ENCODE data around the gene SPRY2. TPM values are rescaled to one million over a fixed set of nuclear protein-coding genes. Genes with fewer than 3 reads are reported as not detected.

The SPRY2 gene
- total RNA-seq, 3 donors from 2014 or later (not counting 1 experiment from before 2014, with no cell fraction given) = 2.7 to 7.3 (median 3.0) TPM

DNA sequence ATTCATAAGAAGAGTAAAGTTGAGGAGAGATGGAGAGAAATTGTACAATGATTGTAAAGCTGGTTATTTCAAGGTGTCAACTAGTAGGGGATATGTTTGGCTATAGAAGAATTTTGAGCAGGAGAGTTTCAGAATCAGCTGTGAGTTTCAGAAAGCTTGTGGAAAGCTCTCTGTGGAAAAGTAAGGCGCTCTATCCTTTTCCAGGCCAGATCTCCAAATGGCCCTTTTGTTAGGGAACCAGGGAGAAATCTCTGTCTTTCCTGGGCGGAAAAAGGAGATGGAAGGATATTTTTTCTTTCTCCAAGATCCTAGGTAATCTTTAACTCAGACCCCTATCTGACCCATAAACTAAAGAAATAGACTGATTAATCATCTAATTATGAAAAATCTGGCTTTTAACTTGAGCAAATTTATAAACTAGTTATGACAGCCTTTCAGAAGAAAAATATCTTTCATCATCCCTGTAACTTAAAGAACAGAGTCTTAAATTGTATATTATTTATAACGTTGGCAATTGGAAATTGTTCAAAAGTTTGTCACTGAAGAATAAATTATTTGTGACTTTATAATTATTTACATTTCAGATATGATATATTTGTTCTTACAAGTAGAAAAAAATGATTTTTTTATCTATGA, 34.5 kb downstream of the SPRY2 start:
- TF ChIP-seq, protein P1, sequence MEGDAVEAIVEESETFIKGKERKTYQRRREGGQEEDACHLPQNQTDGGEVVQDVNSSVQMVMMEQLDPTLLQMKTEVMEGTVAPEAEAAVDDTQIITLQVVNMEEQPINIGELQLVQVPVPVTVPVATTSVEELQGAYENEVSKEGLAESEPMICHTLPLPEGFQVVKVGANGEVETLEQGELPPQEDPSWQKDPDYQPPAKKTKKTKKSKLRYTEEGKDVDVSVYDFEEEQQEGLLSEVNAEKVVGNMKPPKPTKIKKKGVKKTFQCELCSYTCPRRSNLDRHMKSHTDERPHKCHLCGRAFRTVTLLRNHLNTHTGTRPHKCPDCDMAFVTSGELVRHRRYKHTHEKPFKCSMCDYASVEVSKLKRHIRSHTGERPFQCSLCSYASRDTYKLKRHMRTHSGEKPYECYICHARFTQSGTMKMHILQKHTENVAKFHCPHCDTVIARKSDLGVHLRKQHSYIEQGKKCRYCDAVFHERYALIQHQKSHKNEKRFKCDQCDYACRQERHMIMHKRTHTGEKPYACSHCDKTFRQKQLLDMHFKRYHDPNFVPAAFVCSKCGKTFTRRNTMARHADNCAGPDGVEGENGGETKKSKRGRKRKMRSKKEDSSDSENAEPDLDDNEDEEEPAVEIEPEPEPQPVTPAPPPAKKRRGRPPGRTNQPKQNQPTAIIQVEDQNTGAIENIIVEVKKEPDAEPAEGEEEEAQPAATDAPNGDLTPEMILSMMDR (IDR thresholded peaks at IDR 0.05) = no peak
- no peak overlapping the region for H3K27ac ChIP-seq (ENCODE audit: low read length)
- Mint-ChIP-seq H3K27ac (no peak overlapping the region), H3K36me3 (no peaks in the 10 kb centered on the region), H3K27me3 (ENCODE audit: low read depth in 2 of 2) (no peaks in the 10 kb centered on the region), H3K9me3 (no peaks in the 10 kb centered on the region), H3K4me1 (peaks cover 4 to 7% of the 10 kb centered on the region in 2 donors), H3K4me3 (no peak overlapping the region)
- no peaks in the 10 kb centered on the region for H3K4me1 ChIP-seq (ENCODE audit: control insufficient read depth, insufficient read depth, low read length)
- H3K27me3 ChIP-seq (ENCODE audit: control insufficient read depth, insufficient read depth, low read length) = no peaks in the 10 kb centered on the region
- no peak for ATAC-seq
- DNase-seq = no peak
- H3K36me3 ChIP-seq (ENCODE audit: control insufficient read depth, insufficient read depth, low read length) = no peaks in the 10 kb centered on the region
- no peak overlapping the region for H3K4me3 ChIP-seq (ENCODE audit: low read length)
- no peaks in the 10 kb centered on the region for H3K9me3 ChIP-seq (ENCODE audit: control insufficient read depth, insufficient read depth, low read length)
- intact Hi-C loops (cut with micrococcal nuclease) = no loop called here
- WGBS (ENCODE audit: insufficient coverage) = 100% methylated on average over 1 of the region's 3 CpGs

DNA sequence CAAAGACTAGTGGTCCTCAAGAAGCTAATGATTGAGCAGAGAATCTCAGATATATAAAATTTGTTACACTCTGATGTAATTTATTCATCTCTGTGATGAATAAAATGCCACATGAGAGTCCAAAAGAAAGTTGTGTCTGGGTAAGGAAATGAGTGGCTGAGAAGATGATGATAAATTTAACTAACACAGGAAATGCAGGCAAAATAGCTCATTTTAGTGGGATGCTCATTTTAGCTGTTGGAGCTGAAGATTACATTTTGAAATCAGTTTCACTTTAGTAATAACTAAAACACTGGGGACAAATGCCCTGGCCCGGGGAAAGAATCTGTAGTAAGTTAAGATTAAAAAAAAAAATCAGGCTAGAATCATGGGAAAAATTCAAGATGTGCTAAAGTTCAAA, 35.2 kb downstream of the SPRY2 start:
- no peak overlapping the region for H3K27ac ChIP-seq (ENCODE audit: low read length)
- DNase-seq (no peak), ATAC-seq (no peak)
- H3K4me3 ChIP-seq (ENCODE audit: low read length) = no peak overlapping the region
- Mint-ChIP-seq H3K4me3 (no peak overlapping the region), H3K4me1 (peaks cover 4 to 7% of the 10 kb centered on the region in 2 donors), H3K36me3 (no peaks in the 10 kb centered on the region), H3K27me3 (ENCODE audit: low read depth in 2 of 2) (no peaks in the 10 kb centered on the region), H3K9me3 (no peaks in the 10 kb centered on the region), H3K27ac (no peak overlapping the region)
- TF ChIP-seq, protein P1 (IDR thresholded peaks at IDR 0.05) = no peak
- intact Hi-C loops (cut with micrococcal nuclease) = no loop called here
- H3K27me3 ChIP-seq (ENCODE audit: control insufficient read depth, insufficient read depth, low read length) = no peaks in the 10 kb centered on the region
- H3K4me1 ChIP-seq (ENCODE audit: control insufficient read depth, insufficient read depth, low read length) = no peaks in the 10 kb centered on the region
- H3K9me3 ChIP-seq (ENCODE audit: control insufficient read depth, insufficient read depth, low read length) = no peaks in the 10 kb centered on the region
- H3K36me3 ChIP-seq (ENCODE audit: control insufficient read depth, insufficient read depth, low read length) = no peaks in the 10 kb centered on the region
- WGBS (ENCODE audit: insufficient coverage) = 52% methylated on average over 1 of the region's 1 CpG

DNA sequence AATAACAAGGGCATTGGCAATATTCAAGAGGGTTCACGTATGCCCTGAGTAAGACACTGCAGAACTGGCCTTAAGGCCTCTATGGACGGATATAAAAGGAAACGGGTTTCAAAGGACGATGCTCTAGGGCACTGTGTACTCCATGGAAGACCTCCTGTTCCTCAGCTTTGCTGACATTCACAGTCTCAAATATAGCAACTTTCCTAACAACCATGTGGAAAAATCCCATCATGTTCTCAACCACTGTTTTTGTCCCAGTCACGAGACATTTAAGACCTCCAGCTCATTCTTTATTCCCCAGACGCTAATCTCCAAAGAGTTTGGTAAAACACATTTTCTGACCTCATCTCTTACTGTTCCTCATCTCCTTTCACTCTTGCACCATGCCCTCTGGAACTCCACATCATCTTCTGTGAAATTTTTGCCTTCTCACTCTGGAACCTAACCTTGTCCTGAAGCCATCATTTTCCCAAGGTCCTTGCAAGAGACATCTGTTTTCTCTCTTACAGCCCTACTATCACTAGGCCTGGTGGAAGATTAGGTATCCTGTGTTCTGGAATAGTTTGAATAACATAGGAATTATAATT, 37.6 kb downstream of the SPRY2 start:
- Histone ChIP-seq H3K36me3 (ENCODE audit: control insufficient read depth, insufficient read depth, low read length) (no peaks in the 10 kb centered on the region), H3K27ac (ENCODE audit: low read length) (no peak overlapping the region), H3K4me1 (ENCODE audit: control insufficient read depth, insufficient read depth, low read length) (no peaks in the 10 kb centered on the region), H3K27me3 (ENCODE audit: control insufficient read depth, insufficient read depth, low read length) (no peaks in the 10 kb centered on the region), H3K9me3 (ENCODE audit: control insufficient read depth, insufficient read depth, low read length) (no peaks in the 10 kb centered on the region), H3K4me3 (ENCODE audit: low read length) (no peak overlapping the region)
- ATAC-seq (no peak), DNase-seq (no peak)
- Mint-ChIP-seq H3K9me3 (no peaks in the 10 kb centered on the region), H3K36me3 (no peaks in the 10 kb centered on the region), H3K27me3 (ENCODE audit: low read depth in 2 of 2) (no peaks in the 10 kb centered on the region), H3K4me1 (peaks cover 4 to 7% of the 10 kb centered on the region in 2 donors), H3K4me3 (no peak overlapping the region), H3K27ac (no peak overlapping the region)
- intact Hi-C loops (cut with micrococcal nuclease) = no loop called here
- TF ChIP-seq, protein P1 (IDR thresholded peaks at IDR 0.05) = no peak
- 95% methylated on average over 6 of the region's 6 CpGs for WGBS (ENCODE audit: insufficient coverage)

DNA sequence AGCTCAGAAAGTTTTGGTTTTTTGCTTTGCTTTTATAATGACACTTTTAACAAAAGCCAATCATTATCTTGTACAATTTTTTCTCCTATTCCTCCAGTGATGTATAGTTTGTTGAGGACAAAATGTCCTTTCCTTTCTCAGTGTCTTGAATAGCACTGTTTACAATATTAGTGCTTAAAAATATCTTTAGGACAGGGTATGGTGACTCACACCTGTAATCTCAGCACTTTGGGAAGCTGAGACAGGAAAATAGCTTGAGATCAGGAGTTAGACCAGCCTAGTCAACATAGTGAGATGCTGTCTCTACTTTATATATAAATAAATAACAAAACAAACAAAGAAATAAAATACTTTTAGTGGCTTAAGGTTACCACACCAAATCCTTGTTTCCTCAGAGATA, 41.9 kb downstream of the SPRY2 start:
- DNase-seq (no peak), ATAC-seq (no peak)
- no peak overlapping the region for H3K27ac ChIP-seq (ENCODE audit: low read length)
- Mint-ChIP-seq H3K4me3 (no peak overlapping the region), H3K27me3 (ENCODE audit: low read depth in 2 of 2) (no peaks in the 10 kb centered on the region), H3K27ac (no peak overlapping the region), H3K4me1 (no peaks in the 10 kb centered on the region), H3K9me3 (no peaks in the 10 kb centered on the region), H3K36me3 (no peaks in the 10 kb centered on the region)
- TF ChIP-seq, protein P1 (IDR thresholded peaks at IDR 0.05) = no peak
- H3K4me3 ChIP-seq (ENCODE audit: low read length) = no peak overlapping the region
- no peaks in the 10 kb centered on the region for H3K36me3 ChIP-seq (ENCODE audit: control insufficient read depth, insufficient read depth, low read length)
- no peaks in the 10 kb centered on the region for H3K9me3 ChIP-seq (ENCODE audit: control insufficient read depth, insufficient read depth, low read length)
- no peaks in the 10 kb centered on the region for H3K4me1 ChIP-seq (ENCODE audit: control insufficient read depth, insufficient read depth, low read length)
- no peaks in the 10 kb centered on the region for H3K27me3 ChIP-seq (ENCODE audit: control insufficient read depth, insufficient read depth, low read length)
- intact Hi-C loops (cut with micrococcal nuclease) = no loop called here

All from natural killer cell (primary cell).